ENCODE results near the gene ARL4A. TPM values are rescaled to one million over a fixed set of nuclear protein-coding genes. Genes with fewer than 3 reads are reported as not detected.
A peak's percentile ranks its signal among the peaks of the same experiment; 100 is the strongest.

ARL4A gene
- total and polyA plus RNA-seq, 9 of the 15 experiments (the other 6 are each of a cell fraction or from before 2014, with no cell fraction given): 118 to 688 (median 172) TPM

DNA sequence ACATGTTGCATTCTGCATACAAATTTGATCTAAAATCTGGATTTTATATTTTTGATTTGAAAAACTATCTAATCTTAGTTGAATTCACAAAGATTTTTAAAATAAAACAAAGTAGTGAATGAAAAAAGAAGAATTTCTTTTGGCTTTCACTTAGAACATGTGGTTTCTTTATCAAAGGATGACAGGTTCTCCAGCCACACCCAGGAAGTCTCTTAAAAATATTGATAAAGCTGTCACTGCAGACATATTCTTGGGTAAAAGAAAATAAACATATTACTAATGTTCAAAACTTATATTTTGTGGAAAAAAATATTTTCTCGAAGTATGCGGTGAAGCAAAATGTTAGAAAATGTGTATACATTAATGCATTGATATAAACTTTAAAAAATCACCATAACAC, 44.3 kb downstream of the ARL4A start (continued):
- TF ChIP-seq, protein P1, sequence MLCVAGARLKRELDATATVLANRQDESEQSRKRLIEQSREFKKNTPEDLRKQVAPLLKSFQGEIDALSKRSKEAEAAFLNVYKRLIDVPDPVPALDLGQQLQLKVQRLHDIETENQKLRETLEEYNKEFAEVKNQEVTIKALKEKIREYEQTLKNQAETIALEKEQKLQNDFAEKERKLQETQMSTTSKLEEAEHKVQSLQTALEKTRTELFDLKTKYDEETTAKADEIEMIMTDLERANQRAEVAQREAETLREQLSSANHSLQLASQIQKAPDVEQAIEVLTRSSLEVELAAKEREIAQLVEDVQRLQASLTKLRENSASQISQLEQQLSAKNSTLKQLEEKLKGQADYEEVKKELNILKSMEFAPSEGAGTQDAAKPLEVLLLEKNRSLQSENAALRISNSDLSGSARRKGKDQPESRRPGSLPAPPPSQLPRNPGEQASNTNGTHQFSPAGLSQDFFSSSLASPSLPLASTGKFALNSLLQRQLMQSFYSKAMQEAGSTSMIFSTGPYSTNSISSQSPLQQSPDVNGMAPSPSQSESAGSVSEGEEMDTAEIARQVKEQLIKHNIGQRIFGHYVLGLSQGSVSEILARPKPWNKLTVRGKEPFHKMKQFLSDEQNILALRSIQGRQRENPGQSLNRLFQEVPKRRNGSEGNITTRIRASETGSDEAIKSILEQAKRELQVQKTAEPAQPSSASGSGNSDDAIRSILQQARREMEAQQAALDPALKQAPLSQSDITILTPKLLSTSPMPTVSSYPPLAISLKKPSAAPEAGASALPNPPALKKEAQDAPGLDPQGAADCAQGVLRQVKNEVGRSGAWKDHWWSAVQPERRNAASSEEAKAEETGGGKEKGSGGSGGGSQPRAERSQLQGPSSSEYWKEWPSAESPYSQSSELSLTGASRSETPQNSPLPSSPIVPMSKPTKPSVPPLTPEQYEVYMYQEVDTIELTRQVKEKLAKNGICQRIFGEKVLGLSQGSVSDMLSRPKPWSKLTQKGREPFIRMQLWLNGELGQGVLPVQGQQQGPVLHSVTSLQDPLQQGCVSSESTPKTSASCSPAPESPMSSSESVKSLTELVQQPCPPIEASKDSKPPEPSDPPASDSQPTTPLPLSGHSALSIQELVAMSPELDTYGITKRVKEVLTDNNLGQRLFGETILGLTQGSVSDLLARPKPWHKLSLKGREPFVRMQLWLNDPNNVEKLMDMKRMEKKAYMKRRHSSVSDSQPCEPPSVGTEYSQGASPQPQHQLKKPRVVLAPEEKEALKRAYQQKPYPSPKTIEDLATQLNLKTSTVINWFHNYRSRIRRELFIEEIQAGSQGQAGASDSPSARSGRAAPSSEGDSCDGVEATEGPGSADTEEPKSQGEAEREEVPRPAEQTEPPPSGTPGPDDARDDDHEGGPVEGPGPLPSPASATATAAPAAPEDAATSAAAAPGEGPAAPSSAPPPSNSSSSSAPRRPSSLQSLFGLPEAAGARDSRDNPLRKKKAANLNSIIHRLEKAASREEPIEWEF (CRISPR knock-in tag; IDR thresholded peaks at IDR 0.05): peak; percentile 51; the same call in 1 of the 2 replicates
- TF ChIP-seq, protein P2, sequence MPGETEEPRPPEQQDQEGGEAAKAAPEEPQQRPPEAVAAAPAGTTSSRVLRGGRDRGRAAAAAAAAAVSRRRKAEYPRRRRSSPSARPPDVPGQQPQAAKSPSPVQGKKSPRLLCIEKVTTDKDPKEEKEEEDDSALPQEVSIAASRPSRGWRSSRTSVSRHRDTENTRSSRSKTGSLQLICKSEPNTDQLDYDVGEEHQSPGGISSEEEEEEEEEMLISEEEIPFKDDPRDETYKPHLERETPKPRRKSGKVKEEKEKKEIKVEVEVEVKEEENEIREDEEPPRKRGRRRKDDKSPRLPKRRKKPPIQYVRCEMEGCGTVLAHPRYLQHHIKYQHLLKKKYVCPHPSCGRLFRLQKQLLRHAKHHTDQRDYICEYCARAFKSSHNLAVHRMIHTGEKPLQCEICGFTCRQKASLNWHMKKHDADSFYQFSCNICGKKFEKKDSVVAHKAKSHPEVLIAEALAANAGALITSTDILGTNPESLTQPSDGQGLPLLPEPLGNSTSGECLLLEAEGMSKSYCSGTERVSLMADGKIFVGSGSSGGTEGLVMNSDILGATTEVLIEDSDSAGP (CRISPR knock-in tag; IDR thresholded peaks at IDR 0.05): no peak
- TF ChIP-seq ZNF79 (CRISPR knock-in tag; IDR thresholded peaks at IDR 0.05; ENCODE audit: low read depth) (no peak), ZSCAN32 (CRISPR knock-in tag; IDR thresholded peaks at IDR 0.05) (no peak), ARID1B (IDR thresholded peaks at IDR 0.05) (peak; percentile 95), SMARCC2 (IDR thresholded peaks at IDR 0.05; ENCODE audit: low read depth) (peak; percentile 89), TBP (optimal IDR thresholded peaks at IDR 0.05; ENCODE audit: low read depth, low read length) (no peak), TCF3 (CRISPR knock-in tag; IDR thresholded peaks at IDR 0.05) (peak; percentile 78), FOXM1 (IDR thresholded peaks at IDR 0.05; ENCODE audit: low read depth) (peak; percentile 72), FOXM1 (CRISPR knock-in tag; IDR thresholded peaks at IDR 0.05; ENCODE audit: low read depth) (no peak), ARNT (IDR thresholded peaks at IDR 0.05) (peak in 1 of 2 experiments; percentile 66; a peak in 2 of 4 replicates), EP400 (IDR thresholded peaks at IDR 0.05) (0 out of 2 replicates have a peak, but pooled peaks have one; percentile 43), TEAD4 (IDR thresholded peaks at IDR 0.05; ENCODE audit: low read length) (peak; percentile 92), TEAD4 (CRISPR knock-in tag; IDR thresholded peaks at IDR 0.05; ENCODE audit: borderline replicate concordance) (no peak), TOE1 (IDR thresholded peaks at IDR 0.05; ENCODE audit: borderline replicate concordance) (peak; percentile 7; the same call in 1 of the 2 replicates), TOE1 (CRISPR knock-in tag; IDR thresholded peaks at IDR 0.05; ENCODE audit: borderline replicate concordance, low read depth) (no peak), TAL1 (IDR thresholded peaks at IDR 0.05) (peak; percentile 84), POU5F1 (IDR thresholded peaks at IDR 0.05; ENCODE audit: borderline replicate concordance, low read depth, low read length, partially characterized antibody) (no peak), CBFA2T2 (conservative IDR thresholded peaks at IDR 0.05) (peak; percentile 73), RBM39 (optimal IDR thresholded peaks at IDR 0.05; ENCODE audit: low read depth, low read length) (no peak), POLR2H (tag; IDR thresholded peaks at IDR 0.05; ENCODE audit: low read depth) (peak; percentile 80), JUND (IDR thresholded peaks at IDR 0.05; ENCODE audit: borderline replicate concordance, low read depth, low read length) (peak; percentile 65; the same call in 1 of the 2 replicates), JUND (tag; IDR thresholded peaks at IDR 0.05; ENCODE audit: borderline replicate concordance, low read depth, low read length) (no peak; the same call in 2 of the 3 replicates), BRD4 (IDR thresholded peaks at IDR 0.05) (no peak)
